HG02798 (cell line): ENCODE data around the gene PDLIM4.
A peak's percentile ranks its signal among the peaks of the same experiment; 100 is the strongest.

Source experiments
- ATAC-seq: cut with Tn5 transposase; IDR thresholded peaks from one replicate; pipeline ENCODE4 v1.9.1; 2021; ENCODE audit warnings: mild to moderate bottlenecking; ENCODE audit not compliant: unreplicated experiment, poor library complexity

Gene PDLIM4

GRCh38 chr5:132277971-132278853, 20.7 kb downstream of the PDLIM4 start:
- no peak for ATAC-seq

GRCh38 chr5:132279801-132280200, 22.3 kb downstream of the PDLIM4 start:
- no peak for ATAC-seq

- no peak for ATAC-seq
Measured at GRCh38 chr5:132280371-132281240, 23.1 kb downstream of the PDLIM4 start.

GRCh38 chr5:132281856-132282614, 24.5 kb downstream of the PDLIM4 start:
- no peak for ATAC-seq

GRCh38 chr5:132283423-132284043, 26.0 kb downstream of the PDLIM4 start:
- ATAC-seq = no peak

GRCh38 chr5:132289097-132289496, 31.6 kb downstream of the PDLIM4 start:
- ATAC-seq = no peak

GRCh38 chr5:132291026-132291425, 33.5 kb downstream of the PDLIM4 start:
- no peak for ATAC-seq

- ATAC-seq = peak; percentile 41
Measured at GRCh38 chr5:132293066-132293991, 35.8 kb downstream of the PDLIM4 start.

- ATAC-seq = peak; percentile 79
Measured at GRCh38 chr5:132293992-132294727, 36.7 kb downstream of the PDLIM4 start, which contains the start of gene SLC22A4. SLC22A4 (plus strand) TSS chr5:132294394; CDS start chr5:132294617, 223 bp downstream.

GRCh38 chr5:132294728-132295504, 37.4 kb downstream of the PDLIM4 start:
- no peak for ATAC-seq

- no peak for ATAC-seq
Measured at GRCh38 chr5:132295505-132296411, 38.3 kb downstream of the PDLIM4 start.

- no peak for ATAC-seq
Measured at GRCh38 chr5:132296412-132297016, 39.0 kb downstream of the PDLIM4 start.

- ATAC-seq = no peak
Measured at GRCh38 chr5:132297211-132297940, 39.9 kb downstream of the PDLIM4 start.

- no peak for ATAC-seq
Measured at GRCh38 chr5:132298298-132299212, 41.1 kb downstream of the PDLIM4 start.
